Thoracic aorta (tissue), 2 donors: Measurements from ENCODE around the gene TSSK2. TPM values are rescaled to one million over a fixed set of nuclear protein-coding genes. Genes with fewer than 3 reads are reported as not detected.

Experiments used
- ATAC-seq: fragments of 150-250 bp; one replicate; pipeline ENCODE4 v1.8.0; 2017; ENCODE audit warnings: low read depth; ENCODE audit not compliant: insufficient number of reproducible peaks, low FRiP score
- DNase-seq: peaks from one replicate; pipeline ENCODE4 v3.0.0-alpha.2; 2020; ENCODE audit warnings: low spot score
- H3K27ac ChIP-seq, 2 donors: fragments of 200-600 bp; sonication (generic); 1 replicate in 1 of 2; 2 replicates in 1 of 2; pipeline ENCODE4 v1.5.1; 2016; ENCODE audit warnings: mild to moderate bottlenecking in 2 of 2, moderate library complexity in 2 of 2
- H3K27me3 ChIP-seq: fragments of 200-600 bp; sonication (generic); replicated peaks from 2 replicates; pipeline ENCODE4 v1.6.0; 2016; ENCODE audit warnings: mild to moderate bottlenecking; ENCODE audit not compliant: insufficient read depth
- H3K36me3 ChIP-seq: fragments of 200-600 bp; sonication (generic); one replicate; pipeline ENCODE4 v1.5.1; 2016
- H3K4me1 ChIP-seq, 2 donors: fragments of 200-600 bp; sonication (generic); 1 replicate in 1 of 2; 2 replicates in 1 of 2; pipeline versions ENCODE4 v1.5.1 to v1.6.0; 2016; ENCODE audit warnings: low read depth in 2 of 2, mild to moderate bottlenecking in 1 of 2; ENCODE audit not compliant: control insufficient read depth in 1 of 2
- H3K4me3 ChIP-seq: fragments of 200-600 bp; sonication (generic); 2 replicates; pipeline ENCODE4 v1.5.1; 2016; ENCODE audit warnings: mild to moderate bottlenecking
- H3K9me3 ChIP-seq: fragments of 200-600 bp; sonication (generic); 2 replicates; pipeline ENCODE4 v1.5.1; 2016
- total RNA-seq, 2 donors: library from RNA; depleted of rRNA; stranded (reverse); fragments of >200 nt; gene quantifications; one replicate each; pipeline versions ENCODE4 v1.1.0 to v1.2.3, GENCODE V29; 2016
- TF ChIP-seq, protein P1 (sequence below): fragments of 200-600 bp; sonication (generic); IDR thresholded peaks from one replicate; pipeline ENCODE4 v1.5.1; 2019; ENCODE audit warnings: antibody characterized with exemption

Gene TSSK2
- total RNA-seq, 2 donors from 2014 or later = not detected

DNA sequence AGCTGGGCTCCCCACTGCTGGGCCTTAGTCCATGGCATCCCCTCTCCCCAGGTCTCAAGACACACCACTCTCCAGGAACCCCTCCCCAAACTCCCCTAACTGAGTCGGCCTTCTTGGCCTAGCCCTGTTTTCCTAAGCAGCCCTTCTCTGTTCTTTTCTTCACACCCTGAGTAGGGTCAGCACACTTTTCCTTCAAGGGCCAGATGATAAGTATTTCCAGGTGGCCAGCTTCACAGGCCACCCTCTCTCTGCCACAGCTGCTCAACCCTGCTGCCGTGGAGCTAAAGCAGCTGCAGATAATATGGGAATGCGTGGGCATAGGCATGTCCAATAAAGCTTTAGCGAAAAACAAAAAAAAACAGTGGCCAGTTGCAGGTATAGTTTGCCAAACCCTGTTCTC lies 33.0 kb upstream of the TSSK2 start:
- no peaks in the 10 kb centered on the region for H3K27me3 ChIP-seq
- DNase-seq (no peak), ATAC-seq (no peak)
- TF ChIP-seq, protein P1, sequence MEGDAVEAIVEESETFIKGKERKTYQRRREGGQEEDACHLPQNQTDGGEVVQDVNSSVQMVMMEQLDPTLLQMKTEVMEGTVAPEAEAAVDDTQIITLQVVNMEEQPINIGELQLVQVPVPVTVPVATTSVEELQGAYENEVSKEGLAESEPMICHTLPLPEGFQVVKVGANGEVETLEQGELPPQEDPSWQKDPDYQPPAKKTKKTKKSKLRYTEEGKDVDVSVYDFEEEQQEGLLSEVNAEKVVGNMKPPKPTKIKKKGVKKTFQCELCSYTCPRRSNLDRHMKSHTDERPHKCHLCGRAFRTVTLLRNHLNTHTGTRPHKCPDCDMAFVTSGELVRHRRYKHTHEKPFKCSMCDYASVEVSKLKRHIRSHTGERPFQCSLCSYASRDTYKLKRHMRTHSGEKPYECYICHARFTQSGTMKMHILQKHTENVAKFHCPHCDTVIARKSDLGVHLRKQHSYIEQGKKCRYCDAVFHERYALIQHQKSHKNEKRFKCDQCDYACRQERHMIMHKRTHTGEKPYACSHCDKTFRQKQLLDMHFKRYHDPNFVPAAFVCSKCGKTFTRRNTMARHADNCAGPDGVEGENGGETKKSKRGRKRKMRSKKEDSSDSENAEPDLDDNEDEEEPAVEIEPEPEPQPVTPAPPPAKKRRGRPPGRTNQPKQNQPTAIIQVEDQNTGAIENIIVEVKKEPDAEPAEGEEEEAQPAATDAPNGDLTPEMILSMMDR = no peak
- no peak overlapping the region for H3K27ac ChIP-seq
- H3K4me3 ChIP-seq = no peak overlapping the region
- no peaks in the 10 kb centered on the region for H3K9me3 ChIP-seq
- peaks cover 0 to 10% of the 10 kb centered on the region in 2 donors for H3K4me1 ChIP-seq
- no peaks in the 10 kb centered on the region for H3K36me3 ChIP-seq

DNA sequence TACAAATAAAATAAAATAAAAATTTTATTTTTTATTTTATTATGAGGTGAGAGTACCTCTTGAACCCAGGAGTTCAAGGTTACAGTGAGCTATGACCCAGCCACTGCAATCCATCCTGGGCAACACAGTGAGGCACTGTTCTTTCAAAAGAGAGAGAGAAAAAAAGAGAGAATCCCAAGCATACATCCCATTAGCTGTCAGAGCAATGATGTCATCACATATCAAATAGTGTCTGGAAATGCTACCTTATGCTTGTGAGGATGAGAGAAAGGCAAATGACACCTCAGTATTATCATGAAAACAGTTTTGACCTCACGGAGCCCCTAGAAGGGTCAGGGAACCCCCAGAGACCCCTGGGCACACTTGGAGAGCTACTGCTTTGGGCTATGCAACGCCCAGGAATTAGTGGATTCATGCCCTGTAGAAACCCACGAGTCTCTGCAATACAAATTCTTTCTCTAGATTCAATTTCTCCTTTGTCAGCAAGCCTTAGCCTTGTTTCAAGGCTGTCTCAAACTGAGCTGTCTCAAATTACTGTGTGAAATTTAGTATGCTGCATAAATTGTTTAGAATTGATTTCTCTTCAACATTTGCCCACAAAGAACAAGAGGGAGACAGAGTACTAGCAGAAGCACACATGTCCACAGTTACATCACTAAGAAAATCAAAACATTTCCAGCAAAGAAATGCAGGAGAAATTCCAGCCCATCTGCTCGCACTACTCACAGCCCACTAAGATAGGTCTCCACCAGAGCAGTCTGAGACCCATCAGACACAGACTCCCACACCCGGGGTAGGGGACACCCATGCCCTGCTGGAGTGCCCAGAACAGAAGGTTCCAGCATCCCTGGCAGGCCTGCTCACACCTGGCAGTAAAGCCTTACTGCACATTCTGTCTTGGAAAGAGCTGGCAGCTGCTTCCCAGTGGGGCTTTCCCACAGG lies 27.0 kb upstream of the TSSK2 start:
- DNase-seq = no peak
- Histone ChIP-seq H3K4me1 (peaks cover 7 to 18% of the 10 kb centered on the region in 2 donors), H3K9me3 (no peaks in the 10 kb centered on the region), H3K27me3 (no peaks in the 10 kb centered on the region), H3K4me3 (no peak overlapping the region), H3K36me3 (no peaks in the 10 kb centered on the region), H3K27ac (no peak overlapping the region)
- no peak for ATAC-seq
- TF ChIP-seq, protein P1 = no peak

DNA sequence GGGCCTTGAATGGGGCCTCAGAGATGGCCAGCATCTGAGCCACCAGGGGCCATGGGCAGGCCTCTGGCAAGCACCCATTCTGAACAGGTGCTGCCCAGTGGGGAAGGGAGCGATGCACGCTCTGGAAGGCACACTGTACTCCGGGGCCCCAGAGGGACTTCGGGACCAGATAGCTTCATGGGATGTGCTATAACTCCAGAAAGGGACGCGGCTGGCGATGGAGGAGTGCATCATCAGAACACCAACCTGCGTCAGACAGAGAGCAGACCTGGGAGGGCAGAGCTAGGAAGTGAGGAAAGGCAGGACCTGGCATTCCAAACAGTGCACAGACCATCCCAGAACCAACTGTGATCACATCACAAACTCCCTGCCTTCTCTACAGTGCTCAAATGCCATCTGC lies 25.7 kb upstream of the TSSK2 start:
- Histone ChIP-seq H3K4me1 (peaks cover 16 to 30% of the 10 kb centered on the region in 2 donors), H3K36me3 (no peaks in the 10 kb centered on the region), H3K27ac (no peak overlapping the region), H3K9me3 (no peaks in the 10 kb centered on the region), H3K4me3 (no peak overlapping the region), H3K27me3 (no peaks in the 10 kb centered on the region)
- DNase-seq (no peak), ATAC-seq (no peak)
- TF ChIP-seq, protein P1 = no peak

DNA sequence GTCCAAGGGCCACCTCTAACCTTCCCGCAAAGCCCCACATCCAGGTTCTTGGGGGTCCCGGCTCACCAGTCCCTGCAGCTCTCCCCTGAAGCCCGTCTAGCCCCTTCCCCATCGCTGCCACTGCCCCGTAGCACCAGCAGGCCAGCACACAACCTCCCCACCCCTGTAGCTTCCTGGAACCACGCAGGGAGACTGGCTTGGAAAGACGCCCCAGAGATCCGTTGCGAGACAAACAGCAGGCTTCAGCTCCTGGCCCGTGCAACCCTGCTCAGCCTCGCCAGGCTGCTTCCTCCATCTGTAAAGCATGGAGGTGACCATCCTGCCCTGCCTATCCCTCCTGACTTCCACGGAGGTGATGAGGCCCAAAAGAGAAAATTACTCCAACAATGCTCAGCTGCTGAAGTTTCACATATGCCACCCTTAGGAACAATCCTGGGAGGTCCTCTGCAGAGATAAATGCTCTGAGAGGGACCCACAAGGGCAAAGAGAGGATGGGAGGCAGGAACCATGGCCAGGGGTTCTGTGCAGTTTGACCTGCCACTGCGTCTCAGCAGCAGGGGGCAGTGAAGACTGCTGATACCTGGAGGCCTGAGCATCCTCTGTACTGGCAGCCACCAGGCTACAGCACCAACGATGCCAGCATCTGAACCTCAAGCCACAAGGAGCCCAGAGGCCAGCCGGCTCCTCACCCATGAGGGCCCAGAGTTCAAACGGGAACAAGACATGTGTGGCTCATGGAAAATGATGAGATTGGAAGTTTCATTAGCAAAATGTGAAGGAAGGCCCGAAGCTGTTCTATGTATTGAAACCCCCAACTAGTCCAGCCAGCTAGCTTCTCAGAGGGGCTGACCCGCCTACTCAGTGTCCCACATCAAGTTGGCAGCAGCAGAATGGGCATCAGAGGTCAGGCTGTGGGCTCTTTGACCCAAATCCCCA lies 25.0 kb upstream of the TSSK2 start:
- no peaks in the 10 kb centered on the region for H3K9me3 ChIP-seq
- DNase-seq = no peak
- TF ChIP-seq, protein P1 = no peak
- H3K27me3 ChIP-seq = no peaks in the 10 kb centered on the region
- H3K4me1 ChIP-seq = peaks cover 19 to 30% of the 10 kb centered on the region in 2 donors
- H3K4me3 ChIP-seq = no peak overlapping the region
- ATAC-seq = no peak
- H3K36me3 ChIP-seq = no peaks in the 10 kb centered on the region
- no peak overlapping the region for H3K27ac ChIP-seq
